ENCODE results near the gene ZFP28. TPM values are rescaled to one million over a fixed set of nuclear protein-coding genes. Genes with fewer than 3 reads are reported as not detected.

ZFP28 gene
- total RNA-seq, 1 donor from 2014 or later: 10.2 TPM

DNA sequence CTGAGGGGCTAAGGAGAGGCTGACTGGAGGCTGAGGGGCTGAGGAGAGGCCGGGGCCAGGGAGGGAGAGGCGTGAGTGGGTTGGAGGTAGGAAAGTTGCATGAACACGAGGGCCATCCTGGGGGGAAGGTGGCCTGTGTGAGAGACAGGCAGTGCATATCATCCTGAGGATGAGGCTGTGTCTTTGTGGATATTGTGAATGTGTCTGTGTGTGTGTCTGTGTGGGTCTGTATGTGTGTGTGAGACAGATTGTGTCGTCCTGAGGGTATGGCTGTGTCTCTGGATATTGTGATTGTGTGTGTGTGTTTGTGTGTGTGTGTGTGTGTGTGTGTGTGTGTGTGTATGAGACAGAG is 56.8 kb downstream of the ZFP28 start:
- no peak for DNase-seq (ENCODE audit: low read depth)

DNA sequence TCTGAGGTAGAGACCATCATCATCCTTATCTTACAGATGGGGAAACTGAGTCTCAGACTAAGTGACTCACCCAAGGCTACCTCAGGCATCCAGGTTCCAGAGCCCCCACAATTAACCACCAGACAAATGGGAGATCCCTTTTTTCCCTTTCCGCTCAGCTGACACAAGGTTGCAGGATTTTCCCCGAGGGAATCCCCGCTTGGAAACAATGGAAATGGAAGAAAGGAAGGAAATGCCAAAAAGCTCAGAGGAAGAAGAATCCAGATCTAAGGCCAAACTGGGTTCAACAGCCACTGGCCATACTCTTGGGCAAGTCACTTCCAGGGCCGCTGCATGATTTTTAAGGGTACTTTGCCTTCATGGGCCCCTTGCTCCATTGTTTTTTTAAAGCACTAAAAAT is 57.9 kb downstream of the ZFP28 start:
- no peak for DNase-seq (ENCODE audit: low read depth)

DNA sequence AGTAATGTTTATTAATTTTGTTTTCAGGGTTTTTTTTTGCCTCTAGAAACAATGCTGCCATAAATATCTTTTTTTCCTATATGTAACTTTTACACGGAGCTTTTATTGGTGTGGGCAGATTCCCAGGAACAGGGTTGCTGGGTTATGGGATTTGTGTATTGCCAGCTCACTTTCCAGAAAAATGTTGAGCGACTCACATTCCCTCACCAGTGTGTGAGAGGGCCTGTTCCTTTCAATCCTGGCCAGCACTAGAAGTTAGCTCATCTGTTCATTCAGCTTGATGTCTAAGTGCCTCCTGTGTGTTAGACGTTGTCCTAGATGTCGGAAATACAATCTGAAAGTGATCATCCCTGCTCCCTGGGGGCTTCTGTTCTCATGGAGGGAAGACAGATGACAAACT is 58.9 kb downstream of the ZFP28 start:
- no peak for DNase-seq (ENCODE audit: low read depth)

DNA sequence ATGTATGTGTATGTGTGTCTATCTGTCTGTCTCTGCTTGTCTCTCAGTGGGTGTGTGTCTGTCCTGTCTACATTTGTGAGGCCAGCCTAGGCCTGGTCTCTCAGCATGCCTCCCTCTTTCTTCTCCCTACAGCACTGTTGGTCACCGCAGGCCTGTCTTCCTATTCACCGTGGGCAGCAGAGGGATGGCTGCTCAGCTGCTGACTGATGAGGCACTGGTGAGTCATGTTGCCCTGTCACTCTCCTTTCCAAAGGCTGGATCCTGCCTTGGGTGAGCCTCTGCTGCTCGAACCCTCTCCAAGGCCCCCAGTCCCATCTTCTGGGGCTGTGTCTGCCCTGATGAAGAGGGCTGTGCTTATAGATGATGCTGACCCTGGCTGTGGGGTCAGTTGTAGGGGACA is 62.6 kb downstream of the ZFP28 start:
- DNase-seq (ENCODE audit: low read depth): peak; percentile 19

DNA sequence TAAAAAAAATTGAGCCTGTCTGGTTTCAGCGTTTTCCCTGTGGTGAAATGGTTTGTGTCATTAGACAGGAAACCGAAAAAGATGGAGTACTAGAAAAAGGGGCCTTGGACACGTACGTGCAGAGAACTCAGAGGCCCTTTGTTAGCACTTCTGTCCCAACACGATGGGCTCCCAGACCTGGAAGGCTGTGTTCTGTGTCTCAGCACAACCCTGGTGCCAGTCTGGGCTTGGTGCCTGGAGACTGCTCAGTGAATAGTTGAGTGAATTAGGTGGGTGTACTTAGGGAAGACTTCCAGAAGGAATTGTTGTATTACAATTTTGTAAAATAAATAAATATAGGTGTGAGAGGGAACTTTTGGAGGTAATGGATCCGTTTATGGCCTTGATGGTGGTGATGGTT is 65.1 kb downstream of the ZFP28 start:
- DNase-seq (ENCODE audit: low read depth): no peak

Other genes with a start within 250 kb of the ZFP28 start
- gene ZSCAN5A, start 224.1 kb upstream of the ZFP28 start, total RNA-seq: 4.8 and 33.1 TPM in 2 replicates
- gene ZNF582, start 145.4 kb upstream of the ZFP28 start, total RNA-seq: 2.8 and 3.0 TPM in 2 replicates
- 12.6 and 14.6 TPM in 2 replicates for gene ZNF583, start 134.6 kb upstream of the ZFP28 start, total RNA-seq
- 3.1 and 4.6 TPM in 2 replicates for gene ZNF667, start 61.6 kb upstream of the ZFP28 start, total RNA-seq
- 1.4 and 2.2 TPM in 2 replicates for gene ZNF471, start 31.1 kb upstream of the ZFP28 start, total RNA-seq
- gene ZNF470, start 28.5 kb downstream of the ZFP28 start, total RNA-seq: 2.0 and 2.1 TPM in 2 replicates
- 6.2 and 7.5 TPM in 2 replicates for gene ZNF71, start 56.4 kb downstream of the ZFP28 start, total RNA-seq
- gene SMIM17, start 104.2 kb downstream of the ZFP28 start, total RNA-seq: 0.48 and 0.78 TPM in 2 replicates
- gene ZNF835, start 132.8 kb downstream of the ZFP28 start, total RNA-seq: not detected in 2 replicates

All from myocyte (in vitro differentiated cells).